Stimulated activated memory B cell treated with anti-CD40 and anti-IgM and Interleukin-4, amounts not matched to agents 10 μg/mL and 1 μg/mL and 100 μg/mL, for 72 hours (primary cell): ENCODE measurements around the gene THRB.
A peak's percentile ranks its signal among the peaks of the same experiment; 100 is the strongest.

Experiments used
- ATAC-seq: fragments of 150-1000 bp; cut with Tn5 transposase; 2 replicates; pipeline ENCODE4 v1.10.0; 2021
- H3K27ac Mint-ChIP-seq: one replicate; pipeline ENCODE4 v1.8.0; 2022; ENCODE audit warnings: mild to moderate bottlenecking, mixed read lengths
- H3K27me3 Mint-ChIP-seq: one replicate; pipeline ENCODE4 v1.8.0; 2022; ENCODE audit warnings: mixed read lengths
- H3K36me3 Mint-ChIP-seq: one replicate; pipeline ENCODE4 v1.8.0; 2022; ENCODE audit warnings: mixed read lengths
- H3K4me1 Mint-ChIP-seq: one replicate; pipeline ENCODE4 v1.8.0; 2022; ENCODE audit warnings: mixed read lengths
- H3K4me3 Mint-ChIP-seq: one replicate; pipeline ENCODE4 v1.8.0; 2022; ENCODE audit warnings: mild to moderate bottlenecking, moderate library complexity, mixed read lengths
- H3K9me3 Mint-ChIP-seq: one replicate; pipeline ENCODE4 v1.8.0; 2022; ENCODE audit warnings: mixed read lengths

Gene THRB

DNA sequence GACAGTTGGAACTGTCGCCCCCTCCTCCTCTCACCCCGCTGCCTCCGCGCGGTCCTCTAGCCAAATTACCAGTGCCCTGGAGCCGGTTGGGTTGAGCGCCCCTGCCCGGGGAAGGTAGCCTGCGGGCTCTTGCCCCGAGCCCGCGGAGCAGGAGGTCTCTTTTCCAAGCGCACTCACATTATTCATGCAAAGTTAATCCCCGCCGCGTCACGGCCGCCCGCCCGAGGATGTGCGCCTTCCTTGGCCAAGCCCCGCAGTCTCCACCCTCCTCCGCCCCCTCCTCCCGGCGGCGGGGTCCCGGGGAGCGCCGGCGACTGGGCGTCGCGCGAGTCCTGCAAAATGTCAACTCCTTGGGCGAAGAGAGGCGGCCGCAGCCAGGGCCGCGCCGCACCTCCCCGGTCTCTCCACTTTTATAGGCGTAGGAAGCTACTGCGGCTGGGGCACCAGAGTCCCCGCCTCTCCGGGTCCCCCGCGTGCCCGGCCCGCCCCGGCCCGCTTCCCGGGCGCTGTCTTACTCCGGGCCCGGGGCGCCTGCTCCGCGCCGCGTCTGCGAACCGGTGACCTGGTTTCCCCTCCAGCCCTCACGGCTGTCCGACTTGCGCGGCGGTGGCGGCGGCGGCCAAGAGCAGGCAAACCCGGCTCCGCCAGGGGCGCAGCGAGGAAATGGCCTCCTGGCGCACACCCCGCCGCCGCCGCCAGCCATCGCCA lies at the start of gene THRB:
THRB (minus strand) TSS at position 233 of the 708 bp plus-strand sequence.
- Mint-ChIP-seq H3K36me3 (no peaks in the 10 kb centered on the region), H3K9me3 (no peaks in the 10 kb centered on the region), H3K4me1 (peaks cover 24% of the 10 kb centered on the region), H3K27me3 (peaks cover 52% of the 10 kb centered on the region), H3K4me3 (peak within 1 kb of the TSS; percentile 86), H3K27ac (peak within 1 kb of the TSS; percentile 80)
- peak; percentile 62 for ATAC-seq

DNA sequence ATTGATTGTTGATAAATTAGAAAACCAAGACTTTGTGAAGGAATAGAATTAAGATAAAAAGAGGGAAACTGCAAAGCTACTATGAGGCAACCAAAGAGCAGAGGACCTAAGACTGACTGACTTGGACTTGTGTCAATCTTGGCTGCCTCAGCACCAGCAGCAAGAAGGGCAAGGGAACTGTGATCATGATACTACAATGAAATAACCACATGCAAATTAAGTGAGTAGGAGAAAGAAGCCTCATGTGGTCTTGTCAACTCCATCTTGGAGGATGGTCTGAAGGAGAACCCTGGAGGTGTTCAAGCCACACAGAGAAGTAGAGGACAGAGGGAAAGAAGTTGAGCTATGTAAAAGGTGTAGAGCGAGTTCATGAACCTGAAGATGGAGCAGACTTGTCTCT lies 47.3 kb upstream of the THRB start:
- no peak for ATAC-seq
- H3K4me3 Mint-ChIP-seq: no peak overlapping the region
- no peak overlapping the region for H3K27ac Mint-ChIP-seq
- H3K36me3 Mint-ChIP-seq: no peaks in the 10 kb centered on the region
- no peaks in the 10 kb centered on the region for H3K27me3 Mint-ChIP-seq
- no peaks in the 10 kb centered on the region for H3K4me1 Mint-ChIP-seq
- no peaks in the 10 kb centered on the region for H3K9me3 Mint-ChIP-seq

- ATAC-seq: no peak
- H3K4me1 Mint-ChIP-seq: no peaks in the 10 kb centered on the region
- H3K4me3 Mint-ChIP-seq: no peak overlapping the region
- H3K27ac Mint-ChIP-seq: no peak overlapping the region
- no peaks in the 10 kb centered on the region for H3K27me3 Mint-ChIP-seq
- no peaks in the 10 kb centered on the region for H3K9me3 Mint-ChIP-seq
- no peaks in the 10 kb centered on the region for H3K36me3 Mint-ChIP-seq
Observed at GRCh38 chr3:24540821-24541220, 46.2 kb upstream of the THRB start.

DNA sequence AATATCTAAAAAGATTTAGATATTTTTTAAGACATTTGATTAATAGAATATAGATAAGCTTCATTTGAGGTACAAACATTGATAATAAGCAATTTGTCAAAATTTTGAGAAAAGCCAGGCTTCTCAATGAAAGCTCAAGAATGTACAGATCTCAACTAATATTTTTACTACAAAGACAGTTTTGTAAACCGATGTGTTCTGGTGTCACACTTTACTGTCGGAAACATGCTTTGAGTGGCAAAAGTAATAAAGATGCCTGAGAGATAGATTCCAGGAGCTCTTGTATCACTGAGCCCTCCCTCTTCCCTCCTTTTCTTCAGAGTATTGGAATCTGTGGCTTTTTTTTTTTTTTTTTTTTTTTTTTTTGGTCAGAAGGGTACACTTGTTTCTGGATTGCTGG lies 45.0 kb upstream of the THRB start:
- H3K4me1 Mint-ChIP-seq: no peaks in the 10 kb centered on the region
- no peak overlapping the region for H3K4me3 Mint-ChIP-seq
- ATAC-seq: no peak
- H3K27ac Mint-ChIP-seq: no peak overlapping the region
- H3K36me3 Mint-ChIP-seq: no peaks in the 10 kb centered on the region
- H3K9me3 Mint-ChIP-seq: no peaks in the 10 kb centered on the region
- H3K27me3 Mint-ChIP-seq: no peaks in the 10 kb centered on the region

DNA sequence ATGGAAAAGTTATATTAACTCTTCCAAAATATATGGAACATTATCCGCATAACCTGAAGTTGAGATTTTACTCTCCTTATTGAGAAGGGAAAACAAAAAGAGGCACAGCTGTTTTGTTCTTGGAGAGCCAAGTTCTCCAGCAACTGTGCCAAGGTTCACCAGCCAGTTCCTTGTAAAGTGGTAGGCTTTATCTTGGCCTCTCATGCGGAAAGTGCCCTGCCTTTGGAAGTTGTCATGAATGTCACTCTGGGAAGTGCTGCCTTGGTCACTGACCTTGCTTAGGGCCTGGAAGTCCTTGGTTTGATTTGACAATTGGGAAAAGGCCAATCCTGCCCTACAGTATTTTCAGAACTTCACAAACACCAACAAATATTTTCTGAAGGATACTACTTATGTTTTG lies 44.2 kb upstream of the THRB start:
- ATAC-seq: no peak

GRCh38 chr3:24533561-24534193 lies 39.0 kb upstream of the THRB start:
- Mint-ChIP-seq H3K4me3 (no peak overlapping the region), H3K36me3 (no peaks in the 10 kb centered on the region), H3K27me3 (no peaks in the 10 kb centered on the region), H3K9me3 (no peaks in the 10 kb centered on the region), H3K4me1 (no peaks in the 10 kb centered on the region), H3K27ac (no peak overlapping the region)
- no peak for ATAC-seq

More for the DNA sequence above, 44.2 kb upstream of the THRB start:
- no peak overlapping the region for H3K27ac Mint-ChIP-seq
- H3K4me3 Mint-ChIP-seq: no peak overlapping the region
- no peaks in the 10 kb centered on the region for H3K4me1 Mint-ChIP-seq
- no peaks in the 10 kb centered on the region for H3K9me3 Mint-ChIP-seq
- no peaks in the 10 kb centered on the region for H3K27me3 Mint-ChIP-seq
- no peaks in the 10 kb centered on the region for H3K36me3 Mint-ChIP-seq

GRCh38 chr3:24530471-24530870 lies 35.8 kb upstream of the THRB start:
- Mint-ChIP-seq H3K27ac (no peak overlapping the region), H3K4me3 (no peak overlapping the region), H3K36me3 (no peaks in the 10 kb centered on the region), H3K9me3 (no peaks in the 10 kb centered on the region), H3K27me3 (no peaks in the 10 kb centered on the region), H3K4me1 (no peaks in the 10 kb centered on the region)
- ATAC-seq: no peak

DNA sequence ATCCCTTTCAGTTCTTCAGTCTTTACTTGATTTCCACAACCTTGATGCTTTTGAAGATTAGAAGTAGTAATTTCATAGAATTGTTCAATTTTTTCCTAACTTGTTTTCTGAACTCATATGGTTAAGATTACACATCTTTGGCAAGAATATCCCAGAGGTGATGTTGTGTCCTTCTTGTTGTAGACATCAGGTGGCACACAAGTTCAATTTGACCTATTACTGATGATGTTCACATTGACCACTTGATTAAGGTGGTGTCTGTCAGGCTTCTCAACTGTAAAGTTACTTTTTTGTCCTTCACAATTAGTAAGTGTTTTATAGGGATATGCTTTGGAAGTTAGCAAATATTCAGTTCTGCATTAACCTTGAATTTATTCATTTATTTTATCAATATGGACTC lies 34.6 kb upstream of the THRB start:
- H3K27ac Mint-ChIP-seq: no peak overlapping the region
- H3K27me3 Mint-ChIP-seq: no peaks in the 10 kb centered on the region
- H3K4me3 Mint-ChIP-seq: no peak overlapping the region
- no peaks in the 10 kb centered on the region for H3K4me1 Mint-ChIP-seq
- ATAC-seq: no peak
- H3K9me3 Mint-ChIP-seq: no peaks in the 10 kb centered on the region
- no peaks in the 10 kb centered on the region for H3K36me3 Mint-ChIP-seq

GRCh38 chr3:24526640-24527212 lies 32.1 kb upstream of the THRB start:
- Mint-ChIP-seq H3K4me3 (no peak overlapping the region), H3K4me1 (peaks cover 7% of the 10 kb centered on the region), H3K36me3 (no peaks in the 10 kb centered on the region), H3K9me3 (no peaks in the 10 kb centered on the region), H3K27me3 (peaks cover 8% of the 10 kb centered on the region), H3K27ac (no peak overlapping the region)
- ATAC-seq: no peak

GRCh38 chr3:24525557-24525956 lies 30.9 kb upstream of the THRB start:
- no peaks in the 10 kb centered on the region for H3K36me3 Mint-ChIP-seq
- H3K9me3 Mint-ChIP-seq: no peaks in the 10 kb centered on the region
- ATAC-seq: no peak
- H3K27me3 Mint-ChIP-seq: peaks cover 16% of the 10 kb centered on the region
- H3K27ac Mint-ChIP-seq: no peak overlapping the region
- H3K4me3 Mint-ChIP-seq: no peak overlapping the region
- peaks cover 14% of the 10 kb centered on the region for H3K4me1 Mint-ChIP-seq

- Mint-ChIP-seq H3K27ac (no peak overlapping the region), H3K9me3 (no peaks in the 10 kb centered on the region), H3K27me3 (peaks cover 21% of the 10 kb centered on the region), H3K4me1 (peaks cover 19% of the 10 kb centered on the region), H3K36me3 (no peaks in the 10 kb centered on the region), H3K4me3 (no peak overlapping the region)
- ATAC-seq: no peak
Observed at GRCh38 chr3:24525022-24525421, 30.4 kb upstream of the THRB start.

GRCh38 chr3:24523988-24524727 lies 29.5 kb upstream of the THRB start:
- Mint-ChIP-seq H3K36me3 (no peaks in the 10 kb centered on the region), H3K9me3 (no peaks in the 10 kb centered on the region), H3K4me3 (no peak overlapping the region), H3K27me3 (peaks cover 30% of the 10 kb centered on the region), H3K27ac (no peak overlapping the region), H3K4me1 (peaks cover 28% of the 10 kb centered on the region)
- ATAC-seq: no peak

DNA sequence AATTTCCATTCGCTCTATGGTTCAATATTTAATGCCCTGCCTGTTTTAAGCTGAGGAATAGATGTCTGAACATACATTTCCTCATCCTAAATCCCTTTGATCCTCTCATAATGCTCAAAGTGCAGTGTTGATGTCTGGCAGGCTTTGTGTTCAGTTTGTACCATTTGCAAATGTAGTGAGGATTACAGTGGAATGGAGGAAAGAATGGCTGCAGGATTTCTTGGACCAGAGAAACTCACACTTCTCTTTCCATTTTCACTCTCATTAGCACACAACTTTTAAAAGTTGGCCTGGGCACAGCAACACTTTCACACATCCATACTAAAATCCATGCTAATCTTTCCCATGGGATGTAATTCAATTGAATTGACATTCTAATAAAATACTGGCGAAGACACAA lies 28.6 kb upstream of the THRB start:
- ATAC-seq: no peak
- Mint-ChIP-seq H3K27me3 (peaks cover 39% of the 10 kb centered on the region), H3K27ac (no peak overlapping the region), H3K9me3 (no peaks in the 10 kb centered on the region), H3K4me1 (peaks cover 30% of the 10 kb centered on the region), H3K4me3 (no peak overlapping the region), H3K36me3 (no peaks in the 10 kb centered on the region)

- Mint-ChIP-seq H3K27ac (no peak overlapping the region), H3K27me3 (peaks cover 41% of the 10 kb centered on the region), H3K4me3 (peak overlapping the region; percentile 46), H3K9me3 (no peaks in the 10 kb centered on the region), H3K4me1 (peaks cover 30% of the 10 kb centered on the region), H3K36me3 (no peaks in the 10 kb centered on the region)
- ATAC-seq: no peak
Observed at GRCh38 chr3:24522146-24522579, 27.5 kb upstream of the THRB start.

GRCh38 chr3:24521420-24522145 lies 26.9 kb upstream of the THRB start:
- peak; percentile 62 for ATAC-seq
- peak overlapping the region; percentile 51 for H3K4me3 Mint-ChIP-seq
- H3K4me1 Mint-ChIP-seq: peaks cover 30% of the 10 kb centered on the region
- H3K9me3 Mint-ChIP-seq: no peaks in the 10 kb centered on the region
- no peak overlapping the region for H3K27ac Mint-ChIP-seq
- peaks cover 41% of the 10 kb centered on the region for H3K27me3 Mint-ChIP-seq
- no peaks in the 10 kb centered on the region for H3K36me3 Mint-ChIP-seq
